ENCODE data around the gene TSNAXIP1.
A peak's percentile ranks its signal among the peaks of the same experiment; 100 is the strongest.

TSNAXIP1 gene

DNA sequence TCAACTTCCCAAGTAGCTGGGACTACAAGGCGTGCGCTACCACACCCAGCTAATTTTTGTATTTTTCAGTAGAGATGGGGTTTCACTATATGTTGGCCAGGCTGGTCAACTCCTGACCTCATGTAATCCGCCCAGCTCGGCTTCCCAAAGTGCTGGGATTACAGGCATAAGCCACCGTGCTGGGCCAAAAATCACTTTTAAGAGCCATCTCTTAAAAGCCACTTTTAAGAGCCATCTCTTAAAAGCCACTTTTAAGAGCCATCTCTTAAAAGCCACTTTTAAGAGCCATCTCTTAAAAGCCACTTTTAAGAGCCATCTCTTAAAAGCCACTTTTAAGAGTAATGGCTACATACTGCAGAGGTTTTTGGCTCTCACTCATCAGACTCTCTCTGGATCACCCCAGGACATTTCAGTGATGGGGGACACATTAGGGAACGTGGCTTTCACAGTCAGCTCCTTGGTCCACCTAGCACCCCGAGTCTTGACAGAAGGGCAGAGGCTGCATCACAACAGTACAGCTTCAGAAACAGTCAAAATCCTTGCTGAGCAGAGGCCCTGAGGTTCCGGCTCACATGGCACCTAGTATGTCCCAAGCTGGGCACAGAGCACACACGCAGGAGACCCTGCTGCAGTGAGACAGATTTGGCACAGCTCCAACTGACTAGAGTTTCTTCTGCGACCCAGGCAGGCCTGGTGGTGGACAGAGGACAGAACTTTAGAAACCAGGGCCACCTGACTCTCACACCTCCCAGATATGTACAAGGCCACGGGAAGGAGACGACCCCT, 23.9 kb upstream of the TSNAXIP1 start:
- no peak for DNase-seq

DNA sequence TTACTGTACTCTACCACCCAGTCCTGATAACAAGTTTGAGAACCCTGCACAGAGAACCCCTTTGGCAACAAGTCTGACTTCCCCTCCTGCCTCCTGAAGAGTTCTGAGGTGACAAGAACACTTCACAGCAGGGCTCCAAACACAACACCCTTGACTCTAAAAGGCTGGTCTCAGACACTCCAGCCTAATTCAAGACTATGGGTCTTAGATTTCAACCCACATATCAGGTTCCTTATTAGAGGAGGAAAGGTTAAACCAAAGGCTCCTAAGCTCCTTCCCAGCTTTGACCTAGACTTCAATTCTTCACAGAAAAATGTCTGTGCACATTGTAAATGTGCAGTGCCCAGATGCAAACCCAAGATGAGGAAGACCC, 23.4 kb upstream of the TSNAXIP1 start:
- DNase-seq, result no peak

- DNase-seq, result no peak
Observed at GRCh38 chr16:67786491-67786890, 20.2 kb upstream of the TSNAXIP1 start.

GRCh38 chr16:67790071-67790470, 16.6 kb upstream of the TSNAXIP1 start:
- DNase-seq, result no peak

GRCh38 chr16:67796099-67796718, 10.5 kb upstream of the TSNAXIP1 start:
- DNase-seq, result no peak

GRCh38 chr16:67800338-67800926, 6.3 kb upstream of the TSNAXIP1 start:
- no peak for DNase-seq

GRCh38 chr16:67801241-67801640, 5.4 kb upstream of the TSNAXIP1 start:
- no peak for DNase-seq

DNA sequence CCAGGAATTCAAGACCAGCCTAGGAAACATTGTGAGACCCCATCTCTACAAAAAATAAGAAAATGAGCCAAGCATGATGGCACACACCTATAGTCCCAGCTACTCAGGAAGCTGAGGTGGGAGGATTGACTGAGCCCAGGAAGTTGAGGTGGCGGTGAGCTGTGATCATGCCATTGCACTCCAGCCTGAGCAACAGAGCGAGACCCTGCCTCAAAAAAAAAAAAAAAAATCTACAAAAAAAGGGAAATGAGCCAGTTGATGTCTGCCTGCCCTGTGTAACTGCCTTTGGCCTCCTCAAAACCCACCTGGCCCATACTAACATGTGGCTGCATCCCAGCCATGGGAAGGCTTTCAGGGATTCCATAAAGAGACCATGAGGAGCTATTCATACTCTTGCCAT, 4.8 kb upstream of the TSNAXIP1 start:
- no peak for DNase-seq

- no peak for DNase-seq
Observed at GRCh38 chr16:67803894-67804293, 2.8 kb upstream of the TSNAXIP1 start.

DNA sequence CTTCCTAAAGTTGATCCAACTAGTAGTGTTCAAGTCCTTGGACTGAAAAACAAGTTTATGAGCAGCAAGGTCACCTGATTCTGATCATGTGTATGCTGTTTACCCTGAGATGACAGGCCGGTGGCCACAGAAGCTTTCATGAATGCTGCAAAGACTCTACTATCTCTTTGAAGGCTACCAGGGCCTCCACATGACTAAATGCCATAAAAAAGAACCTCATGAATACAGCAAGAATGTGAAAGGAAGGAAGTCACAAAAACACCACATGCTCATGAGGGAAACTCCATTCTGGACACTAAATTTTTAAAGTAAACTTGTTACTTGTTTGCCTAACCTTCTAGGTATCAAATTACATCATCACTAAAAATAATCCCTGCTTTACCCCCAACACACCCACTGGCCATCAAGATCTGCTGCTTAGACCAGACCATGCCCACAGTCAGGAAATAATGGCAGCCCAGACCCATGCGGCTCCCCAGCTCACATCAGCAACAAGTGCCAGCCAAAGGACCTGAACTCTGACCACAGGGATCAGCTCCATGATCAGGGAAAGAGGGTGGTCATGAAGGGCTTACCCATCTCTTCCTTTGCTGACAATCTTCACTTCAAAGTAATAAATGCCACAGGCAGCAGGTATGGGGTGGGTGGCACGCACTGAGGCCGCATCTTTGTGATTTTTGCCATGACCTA, 1.7 kb upstream of the TSNAXIP1 start:
- no peak for DNase-seq

GRCh38 chr16:67805718-67806427, 816 bp upstream of the TSNAXIP1 start:
- DNase-seq, result no peak

- DNase-seq, result no peak
Observed at GRCh38 chr16:67807148-67807682, 526 bp downstream of the TSNAXIP1 start.

DNA sequence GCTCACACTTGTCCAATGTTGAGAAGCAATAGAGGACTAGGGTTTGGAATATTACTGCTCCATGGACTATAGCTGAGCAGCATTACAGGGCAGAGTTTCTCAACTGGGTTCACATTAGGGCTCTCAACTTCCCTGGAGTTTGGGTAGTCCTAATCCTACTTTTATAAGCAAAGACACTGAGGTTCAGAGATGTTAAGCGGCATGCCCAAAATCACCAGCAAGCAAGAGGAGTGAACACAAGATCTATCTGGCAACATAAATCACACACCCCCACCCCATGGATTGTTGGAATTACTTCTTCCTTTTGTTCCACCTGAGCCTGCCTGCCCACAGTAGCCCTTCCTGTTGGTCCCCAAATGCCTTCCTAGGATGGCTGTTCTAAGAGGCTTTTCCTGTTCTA, 5.2 kb downstream of the TSNAXIP1 start:
- DNase-seq, result no peak

- DNase-seq, result no peak
Observed at GRCh38 chr16:67814567-67814966, 7.9 kb downstream of the TSNAXIP1 start.

GRCh38 chr16:67820608-67821259, 14.0 kb downstream of the TSNAXIP1 start:
- no peak for DNase-seq

GRCh38 chr16:67822511-67822910, 15.8 kb downstream of the TSNAXIP1 start:
- no peak for DNase-seq

GRCh38 chr16:67825119-67825518, 18.4 kb downstream of the TSNAXIP1 start:
- DNase-seq, result no peak

DNA sequence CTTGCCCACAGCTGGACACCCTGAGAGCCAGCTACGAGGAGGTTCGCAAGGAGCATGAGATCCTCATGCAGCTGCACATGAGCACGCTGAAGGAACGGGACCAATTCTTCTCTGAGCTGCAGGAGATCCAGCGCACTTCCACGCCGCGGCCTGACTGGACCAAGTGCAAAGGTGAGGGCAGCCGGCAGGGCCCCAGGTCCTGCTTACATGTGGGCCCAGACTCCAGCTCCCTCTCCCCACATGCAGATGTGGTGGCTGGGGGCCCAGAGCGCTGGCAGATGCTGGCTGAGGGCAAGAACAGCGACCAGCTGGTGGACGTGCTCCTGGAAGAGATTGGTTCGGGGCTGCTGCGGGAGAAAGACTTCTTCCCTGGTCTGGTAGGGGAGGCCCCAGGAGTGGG, 19.2 kb downstream of the TSNAXIP1 start:
- DNase-seq, result no peak

GRCh38 chr16:67828651-67829050, 22.0 kb downstream of the TSNAXIP1 start:
- DNase-seq, result no peak

GRCh38 chr16:67833030-67833414, 26.3 kb downstream of the TSNAXIP1 start:
- no peak for DNase-seq

DNA sequence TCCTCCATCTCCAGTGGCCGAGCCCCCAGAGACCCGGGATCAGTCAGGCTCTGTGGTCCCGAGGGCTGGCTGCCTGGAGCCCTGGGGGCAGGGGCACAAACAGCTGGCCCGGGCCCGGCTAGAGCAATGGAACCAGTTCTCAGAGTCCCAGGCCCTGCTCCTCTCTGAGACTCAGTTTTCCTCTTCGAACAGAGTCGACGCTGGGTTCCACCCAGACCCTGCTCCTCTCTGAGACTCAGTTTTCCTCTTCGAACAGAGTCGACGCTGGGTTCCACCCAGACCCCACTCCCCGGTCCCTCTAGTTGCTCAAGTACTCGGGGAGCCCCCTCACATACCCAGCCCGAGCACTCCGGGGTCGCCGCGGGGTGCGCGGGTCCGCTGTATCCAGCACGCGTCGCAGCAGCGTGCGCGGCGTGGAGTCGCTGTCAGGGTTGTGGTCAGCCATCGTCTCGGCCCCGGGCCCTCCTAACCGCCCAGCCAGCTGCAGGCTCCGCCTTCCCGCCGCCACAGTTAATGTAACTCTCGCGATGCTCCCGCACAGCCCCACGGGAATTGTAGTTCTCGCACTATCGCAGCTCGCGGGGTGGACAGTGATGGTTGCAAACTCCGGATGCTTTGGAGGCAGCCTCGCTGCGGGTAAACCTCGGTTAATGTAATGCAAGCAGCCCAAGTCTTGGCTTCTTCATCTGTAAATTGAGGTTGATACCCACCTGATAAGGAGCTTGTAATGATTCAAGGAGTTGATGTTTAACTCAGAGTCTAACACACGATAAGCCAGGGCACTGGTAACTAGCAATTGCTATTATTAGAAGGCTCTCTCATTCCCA, 26.9 kb downstream of the TSNAXIP1 start:
- DNase-seq, result peak; percentile 95
